HG03060 (cell line): ENCODE data around the gene ZNF76.

Experiments used
- ATAC-seq: cut with Tn5 transposase; IDR thresholded peaks from one replicate; pipeline ENCODE4 v1.9.1; 2021; ENCODE audit warnings: low read depth, moderate number of reproducible peaks; ENCODE audit not compliant: unreplicated experiment

ZNF76 gene

DNA sequence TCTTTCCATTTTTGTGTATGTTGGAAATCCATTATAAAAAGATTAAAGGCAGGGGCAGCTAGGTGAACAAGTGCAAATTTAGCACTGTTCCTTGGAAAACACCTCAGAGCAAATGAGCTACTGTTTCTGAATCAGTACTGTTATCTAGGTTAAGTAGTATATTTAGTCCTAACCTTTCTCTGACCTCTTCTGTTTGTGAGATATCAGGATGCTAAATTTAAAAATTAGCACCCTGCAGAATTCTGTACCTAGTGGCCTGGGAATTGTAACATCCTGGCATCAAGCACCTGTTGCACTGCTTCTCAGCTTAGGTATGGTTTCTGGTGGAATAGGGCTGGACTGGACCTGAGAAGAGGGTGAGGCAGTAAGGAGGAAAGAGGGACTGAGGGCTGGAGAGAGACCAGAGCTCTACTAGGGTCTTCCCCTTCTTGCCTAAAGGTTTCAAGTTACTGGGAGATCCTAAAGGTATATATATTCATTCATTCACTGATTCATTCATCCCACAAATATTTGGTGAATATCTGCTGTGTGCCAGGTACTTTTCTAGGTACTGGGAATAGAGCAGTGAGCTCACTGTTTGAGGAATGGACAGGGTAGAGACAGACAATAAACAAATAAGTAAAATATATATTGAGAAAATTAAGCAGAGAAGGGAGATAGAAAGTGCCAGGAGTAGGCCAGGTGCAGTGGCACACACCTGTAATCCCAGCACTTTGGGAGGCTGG, 5.2 kb downstream of the ZNF76 start:
- no peak for ATAC-seq

DNA sequence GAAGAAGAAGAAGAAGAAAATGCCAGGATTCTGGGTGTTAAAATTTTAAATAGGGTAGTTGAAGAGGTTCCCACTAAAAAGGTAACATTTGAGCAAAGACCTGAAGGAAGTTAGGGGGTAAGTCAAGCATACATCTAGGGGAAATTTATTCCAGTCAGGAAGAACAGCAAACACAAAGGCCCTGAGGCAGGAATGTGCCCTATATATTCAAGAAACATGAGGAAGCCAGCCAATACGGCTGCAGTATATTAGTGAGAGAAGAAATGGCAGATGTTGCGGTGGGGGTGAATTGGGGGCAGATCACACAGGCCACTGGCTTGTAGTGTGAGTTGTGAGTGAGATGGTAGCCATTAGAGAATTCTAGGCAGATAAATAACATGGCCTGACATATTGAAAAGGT, 6.0 kb downstream of the ZNF76 start:
- ATAC-seq = no peak

GRCh38 chr6:35267446-35267845, 7.9 kb downstream of the ZNF76 start:
- no peak for ATAC-seq

- no peak for ATAC-seq
Observed at GRCh38 chr6:35267897-35268296, 8.4 kb downstream of the ZNF76 start.

DNA sequence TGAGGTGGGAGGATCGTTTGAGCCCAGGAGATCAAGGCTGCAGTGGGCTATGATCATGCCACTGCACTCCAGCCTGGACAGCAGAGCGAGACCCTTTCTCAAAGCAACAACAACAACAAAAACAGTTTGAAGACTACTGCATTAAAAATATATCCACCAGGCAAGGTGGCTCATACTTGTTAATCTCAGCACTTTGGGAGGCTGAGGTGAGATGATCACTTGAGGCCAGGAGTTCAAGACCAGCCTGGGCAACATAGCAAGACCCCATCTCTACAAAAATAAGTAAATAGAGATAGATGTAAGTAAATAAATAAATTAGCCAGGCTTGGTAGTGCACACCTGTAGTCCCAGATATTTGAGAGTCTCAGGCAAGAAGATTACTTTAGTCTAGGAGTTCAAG, 12.5 kb downstream of the ZNF76 start:
- no peak for ATAC-seq

GRCh38 chr6:35273822-35274559, 14.5 kb downstream of the ZNF76 start:
- no peak for ATAC-seq

DNA sequence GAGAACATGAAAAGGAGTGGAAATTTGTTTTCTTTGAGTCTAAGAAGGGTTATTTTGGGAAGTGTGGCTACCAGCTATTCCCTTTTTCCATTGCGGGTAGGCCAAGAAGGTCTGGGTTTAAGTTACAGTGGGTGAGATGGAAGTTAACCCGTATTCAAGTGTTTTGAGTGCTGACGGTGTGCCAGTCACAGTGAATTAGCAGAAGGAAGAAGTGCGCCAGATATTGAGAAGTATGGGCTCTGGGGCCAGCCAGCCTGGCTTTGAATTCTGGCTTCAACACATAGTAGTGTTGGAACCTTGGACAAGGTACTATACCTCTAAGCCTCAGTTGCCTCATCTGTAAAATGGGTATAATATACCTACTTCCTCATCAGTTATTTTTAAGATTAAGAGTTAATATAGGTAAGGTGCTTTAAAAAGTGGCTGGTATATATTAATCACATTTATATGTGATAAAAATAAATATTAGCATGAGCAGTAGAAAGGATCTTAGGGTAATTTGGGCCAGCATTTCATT, 16.3 kb downstream of the ZNF76 start:
- no peak for ATAC-seq

DNA sequence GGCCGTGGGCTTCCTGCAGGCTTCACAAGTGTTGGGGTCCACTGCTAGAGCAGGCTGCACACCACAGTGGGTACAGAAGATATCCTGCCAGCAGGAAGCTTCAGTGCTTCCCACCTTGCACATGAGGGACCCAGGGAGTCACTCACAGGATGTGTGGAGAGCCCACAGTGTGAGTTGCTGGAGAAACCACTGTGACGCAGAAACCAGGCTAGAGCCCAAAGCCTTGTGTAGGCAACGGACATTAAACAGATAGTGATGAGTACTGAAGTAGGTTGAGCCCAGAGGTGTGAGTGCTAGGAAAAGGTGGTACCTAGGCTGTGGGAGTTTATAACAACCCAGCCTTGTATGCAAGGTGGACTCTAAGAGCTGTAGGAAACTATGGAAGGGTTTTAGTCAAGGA, 19.2 kb downstream of the ZNF76 start:
- no peak for ATAC-seq

- no peak for ATAC-seq
Observed at GRCh38 chr6:35280903-35281302, 21.4 kb downstream of the ZNF76 start.

- ATAC-seq = no peak
Observed at GRCh38 chr6:35282472-35282871, 22.9 kb downstream of the ZNF76 start.

GRCh38 chr6:35283361-35283760, 23.8 kb downstream of the ZNF76 start:
- no peak for ATAC-seq

DNA sequence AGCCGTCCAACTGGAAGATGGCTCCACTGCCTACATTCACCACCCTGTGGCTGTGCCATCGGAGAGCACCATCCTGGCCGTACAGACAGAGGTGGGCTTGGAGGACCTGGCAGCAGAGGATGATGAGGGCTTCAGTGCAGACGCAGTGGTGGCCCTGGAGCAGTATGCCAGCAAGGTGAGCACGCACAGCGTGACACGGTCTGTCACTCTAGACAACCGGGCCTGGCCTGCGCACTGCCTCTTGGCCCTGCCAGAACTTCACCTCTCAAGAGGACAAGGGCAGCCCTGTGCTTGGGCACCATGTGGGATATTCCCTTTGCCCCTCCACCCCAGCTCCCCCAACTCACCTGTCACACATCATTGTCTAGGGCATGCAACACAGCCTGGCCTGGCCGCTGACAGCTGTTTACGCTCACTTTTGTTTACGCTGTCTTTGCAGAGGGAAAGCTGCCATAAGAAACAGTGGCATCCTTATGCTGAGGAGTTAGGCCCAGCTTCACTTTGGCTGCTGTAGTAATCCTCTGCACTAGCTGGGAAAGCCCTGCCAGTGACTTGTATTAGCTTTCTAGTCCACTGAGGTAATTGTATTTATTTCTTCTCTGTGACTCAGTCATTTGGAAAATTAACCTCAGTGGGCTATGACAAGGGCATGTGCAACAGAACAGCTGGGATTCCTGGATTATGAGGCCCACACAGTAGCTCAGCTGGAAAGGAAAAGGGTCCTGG, 28.3 kb downstream of the ZNF76 start:
- no peak for ATAC-seq

DNA sequence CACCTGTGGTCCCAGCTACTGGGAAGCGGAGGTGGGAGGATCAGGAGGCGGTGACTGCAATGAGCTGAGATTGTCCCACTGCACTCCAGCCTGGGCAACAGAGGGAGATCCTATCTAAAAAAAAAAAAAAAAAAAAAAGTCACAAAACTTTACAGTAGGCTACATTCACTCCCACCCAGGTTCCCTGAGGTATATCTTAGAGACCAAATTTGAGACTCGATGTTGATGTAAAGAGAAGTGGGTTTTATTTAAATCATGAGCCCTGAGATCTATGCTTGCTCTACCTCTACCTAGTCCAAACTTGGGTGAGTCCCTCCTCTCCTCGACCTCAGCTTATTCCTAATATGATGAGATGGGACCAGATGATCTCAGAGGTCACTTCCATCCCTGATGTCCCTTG, 29.3 kb downstream of the ZNF76 start:
- ATAC-seq = no peak

GRCh38 chr6:35291491-35291890, 32.0 kb downstream of the ZNF76 start:
- ATAC-seq = no peak

GRCh38 chr6:35292494-35292893, 33.0 kb downstream of the ZNF76 start:
- no peak for ATAC-seq

DNA sequence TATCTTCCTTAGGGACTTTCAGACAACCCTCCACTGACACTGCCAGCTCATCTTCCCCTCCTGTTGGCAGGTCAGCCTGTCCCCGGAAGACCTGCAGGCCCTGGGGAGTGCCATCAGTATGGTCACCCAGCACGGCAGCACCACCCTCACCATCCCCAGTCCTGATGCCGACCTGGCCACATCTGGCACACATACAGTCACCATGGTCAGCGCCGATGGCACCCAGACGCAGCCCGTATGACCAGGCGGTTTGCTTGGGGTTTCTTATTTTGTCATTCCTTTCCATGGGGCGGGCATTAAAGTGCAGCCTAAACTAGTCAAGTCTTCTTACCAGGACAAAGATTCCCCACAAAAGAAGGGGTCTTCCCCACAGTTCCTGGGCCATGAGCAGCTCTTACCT, 34.1 kb downstream of the ZNF76 start:
- no peak for ATAC-seq

DNA sequence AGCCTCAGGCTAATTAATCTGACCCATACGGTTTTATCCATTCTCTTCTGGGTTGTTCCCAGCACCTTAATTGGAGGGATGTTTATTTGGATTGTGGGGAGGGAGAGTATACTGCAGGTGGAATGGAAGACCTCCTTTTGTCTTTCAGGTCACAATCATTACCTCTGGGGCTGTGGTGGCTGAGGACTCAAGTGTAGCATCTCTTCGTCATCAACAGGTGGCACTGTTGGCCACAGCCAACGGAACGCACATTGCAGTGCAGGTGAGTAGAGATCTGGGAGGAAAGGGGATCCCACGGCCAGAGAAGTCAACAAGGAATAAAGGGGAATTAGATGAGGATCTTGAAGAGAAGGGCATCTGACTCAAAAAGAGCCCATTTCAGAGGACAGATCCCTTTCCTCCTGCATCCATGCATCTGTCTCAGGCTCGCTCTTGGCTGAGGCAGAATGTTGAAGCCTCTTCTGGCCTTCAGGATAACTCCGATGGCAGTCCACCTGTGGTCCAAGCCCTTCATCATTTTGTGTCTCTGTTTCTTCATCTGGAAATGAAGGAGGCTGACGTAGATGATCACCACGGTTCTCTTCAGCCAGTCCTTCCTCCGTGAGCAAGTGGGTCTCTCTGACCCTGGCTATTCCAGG, 34.9 kb downstream of the ZNF76 start:
- ATAC-seq = no peak

DNA sequence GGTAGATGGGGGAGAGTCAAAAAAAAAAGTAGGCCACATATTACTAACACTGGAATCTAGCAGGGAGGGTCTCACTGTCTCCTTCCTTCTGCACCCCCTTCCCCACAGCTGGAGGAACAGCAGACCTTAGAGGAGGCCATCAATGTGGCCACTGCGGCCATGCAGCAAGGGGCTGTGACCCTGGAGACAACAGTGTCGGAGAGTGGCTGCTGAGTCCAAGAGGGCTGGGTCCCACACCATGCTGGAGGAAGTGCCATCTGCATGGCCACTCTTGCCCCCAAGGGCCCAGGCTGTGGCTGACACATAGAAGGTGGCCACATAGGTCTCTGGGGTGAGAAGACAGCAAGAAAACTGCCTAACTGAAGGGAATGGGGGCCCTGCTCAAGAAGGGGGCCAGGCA, 35.5 kb downstream of the ZNF76 start:
- ATAC-seq = no peak

DNA sequence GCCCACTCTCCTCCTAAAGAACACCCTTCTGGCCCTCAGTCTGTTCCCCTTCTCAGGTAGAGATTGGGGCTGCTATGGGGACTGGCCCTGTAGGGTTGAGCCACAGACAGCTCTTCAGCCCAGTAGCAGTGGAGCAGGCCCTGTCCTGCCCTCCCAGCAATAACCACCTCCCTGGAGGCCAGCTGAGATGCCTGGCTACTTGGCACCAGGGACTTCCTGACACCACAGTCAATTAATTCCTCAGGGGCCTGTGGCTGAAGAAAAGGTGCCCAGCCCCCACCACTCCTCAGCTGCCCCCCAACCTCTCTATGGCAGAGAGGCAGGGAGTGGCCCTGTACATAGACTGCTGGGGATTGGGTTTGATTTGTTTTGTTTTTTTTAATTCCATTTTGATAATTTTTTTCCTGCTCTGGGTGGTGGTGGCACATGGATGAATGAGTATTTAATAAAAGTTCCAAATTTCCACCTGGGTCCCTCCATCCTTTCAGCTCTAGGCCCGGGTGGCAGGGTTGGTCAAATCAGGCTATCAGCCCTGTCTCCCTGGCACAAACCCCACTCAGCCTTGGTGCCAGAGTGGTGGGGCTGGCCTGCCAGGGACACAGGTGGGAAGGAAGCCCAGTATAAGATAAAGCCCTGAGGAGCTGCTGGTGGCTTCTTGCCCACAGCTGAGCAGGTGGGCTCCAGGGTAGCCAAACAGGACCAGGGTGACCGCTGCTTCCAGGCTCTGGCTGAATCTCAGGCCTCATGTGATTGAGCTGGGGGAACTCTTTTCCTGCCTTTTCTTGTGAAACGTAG, 36.2 kb downstream of the ZNF76 start:
- ATAC-seq = no peak

- ATAC-seq = no peak
Observed at GRCh38 chr6:35296931-35297600, 37.5 kb downstream of the ZNF76 start.
